Right cardiac atrium (tissue), 5 donors: Measurements from ENCODE around the gene DAPK1. TPM values are rescaled to one million over a fixed set of nuclear protein-coding genes. Genes with fewer than 3 reads are reported as not detected.
A peak's percentile ranks its signal among the peaks of the same experiment; 100 is the strongest.

Experiments
- ATAC-seq, 2 donors: fragments of 200-7000 bp; cut with Tn5 transposase; one replicate each; pipeline versions ENCODE4 v1.8.0 to v1.9.1; 2020; ENCODE audit warnings: moderate library complexity in 2 of 2, mild to moderate bottlenecking in 1 of 2
- DNase-seq, 3 donors: peaks; one replicate each; pipeline ENCODE4 v3.0.0-alpha.2; 2020
- H3K27ac ChIP-seq: one replicate; pipeline ENCODE4 v1.5.1; 2013; ENCODE audit warnings: mild to moderate bottlenecking, low read length, control low read depth, moderate library complexity
- H3K27me3 ChIP-seq: one replicate; pipeline ENCODE4 v1.6.1; 2013; ENCODE audit not compliant: control insufficient read depth, insufficient read depth
- H3K4me1 ChIP-seq: one replicate; pipeline ENCODE4 v1.6.1; 2013; ENCODE audit warnings: low read length; ENCODE audit not compliant: control insufficient read depth, insufficient read depth
- H3K4me3 ChIP-seq: one replicate; pipeline ENCODE4 v1.5.1; 2013; ENCODE audit warnings: low read length, control low read depth
- H3K9me3 ChIP-seq: one replicate; pipeline ENCODE4 v1.6.1; 2013; ENCODE audit warnings: low read length; ENCODE audit not compliant: control insufficient read depth
- WGBS: extraction: QIAGEN DNeasy Blood & Tissue Kit; methylation state at CpG from one replicate; pipeline ENCODE4 v1.1.7; 2013; 5-methylcytosine and 5-hydroxymethylcytosine counted together
- intact Hi-C, 4 donors: fragments of 100-400 bp; cut with DNase I; formaldehyde crosslinking; loops; one replicate each; pipeline versions ENCODE4 v1.11.0 to v1.14.0; 2022 to 2023
- polyA plus RNA-seq: library from polyadenylated mRNA; stranded (reverse); fragments of 200-250 nt; gene quantifications from one replicate; pipeline ENCODE4 v1.2.3, GENCODE V29; 2013
- total RNA-seq, 4 donors: library from RNA; stranded (reverse); fragmentation: NEBNext Ultra II Directional; extraction: Animal tissue kit (Norgen Biotek cat#: 25700); gene quantifications; one replicate each; pipeline ENCODE4 v1.2.1, GENCODE V29; 2021
- donor health status: healthy with polysubstance abuse.
- donor health status: DM: no; HTN: yes; CAD: no.
- donor health status: DM: no; HTN: no; CAD: no.
- donor health status: DM: no; HTN: yes; CAD: no; lungs with severe emphysema.
- donor health status: DM: yes; HTN: yes; CAD: no.

The DAPK1 gene
- total and polyA plus RNA-seq, 5 donors: 5.2 to 20.1 (median 18.5) TPM

- H3K27me3 ChIP-seq: no peaks in the 10 kb centered on the region
- no peak overlapping the region for H3K27ac ChIP-seq
- ATAC-seq (no peak), DNase-seq (no peak)
- no peak overlapping the region for H3K4me3 ChIP-seq
- H3K4me1 ChIP-seq: no peaks in the 10 kb centered on the region
- 35% methylated on average over 2 of the region's 2 CpGs for WGBS
- intact Hi-C loops: no loop called here
- H3K9me3 ChIP-seq: no peaks in the 10 kb centered on the region
Observed at GRCh38 chr9:87475463-87475862, 22.2 kb upstream of the DAPK1 start.

GRCh38 chr9:87478226-87478992, 19.3 kb upstream of the DAPK1 start:
- intact Hi-C loops: no loop called here
- no peak overlapping the region for H3K4me3 ChIP-seq
- H3K4me1 ChIP-seq: no peaks in the 10 kb centered on the region
- DNase-seq: peak; percentile 18 to 65 (median 53)
- WGBS: 92% methylated on average over 7 of the region's 7 CpGs
- no peak overlapping the region for H3K27ac ChIP-seq
- no peaks in the 10 kb centered on the region for H3K9me3 ChIP-seq
- no peak for ATAC-seq
- H3K27me3 ChIP-seq: no peaks in the 10 kb centered on the region

GRCh38 chr9:87479801-87480201, 17.9 kb upstream of the DAPK1 start:
- Histone ChIP-seq H3K27me3 (no peaks in the 10 kb centered on the region), H3K4me1 (no peaks in the 10 kb centered on the region), H3K27ac (no peak overlapping the region), H3K9me3 (no peaks in the 10 kb centered on the region), H3K4me3 (no peak overlapping the region)
- peak; percentile 41 to 50 for ATAC-seq
- intact Hi-C loops: loop anchor here in 1 of 4 donors (10.0 kb wide), 1 partner anchor 115 kb away; no protein-coding TSS in a partner anchor
- WGBS: 84% methylated on average over 4 of the region's 4 CpGs
- DNase-seq: peak in 2 of 3 donors; percentile 30 to 58

GRCh38 chr9:87481890-87482855, 15.5 kb upstream of the DAPK1 start:
- Histone ChIP-seq H3K27me3 (no peaks in the 10 kb centered on the region), H3K4me3 (no peak overlapping the region), H3K9me3 (no peaks in the 10 kb centered on the region), H3K27ac (no peak overlapping the region), H3K4me1 (no peaks in the 10 kb centered on the region)
- intact Hi-C loops: loop anchor here in 1 of 4 donors (10.0 kb wide), 1 partner anchor 117 kb away; no protein-coding TSS in a partner anchor
- ATAC-seq: no peak
- DNase-seq: no peak
- 89% methylated on average over 4 of the region's 4 CpGs for WGBS

DNA sequence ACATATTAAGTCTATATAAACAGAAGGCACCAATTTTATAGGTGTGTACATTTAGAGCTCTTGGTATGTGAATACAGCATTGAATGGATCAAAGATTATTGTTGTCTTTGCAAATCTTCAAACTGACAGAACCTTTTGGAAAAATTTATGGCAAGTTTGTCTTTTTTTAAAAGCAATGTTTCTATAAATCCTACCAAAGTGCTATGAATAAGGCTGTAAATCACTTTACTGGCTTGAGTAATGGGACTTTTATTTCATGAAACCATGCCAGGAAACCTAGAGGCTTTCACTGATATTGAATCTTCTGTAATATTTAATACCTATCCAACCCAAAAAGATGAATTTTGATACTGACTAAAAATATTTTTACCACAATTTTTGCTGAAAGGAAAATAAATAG, 7.4 kb upstream of the DAPK1 start:
- intact Hi-C loops: loop anchor here in 3 of 4 donors (10.0 kb wide), 4 partner anchors 145 to 1075 kb away; no protein-coding TSS in a partner anchor
- ATAC-seq (no peak), DNase-seq (no peak)
- H3K9me3 ChIP-seq: no peaks in the 10 kb centered on the region
- H3K27me3 ChIP-seq: no peaks in the 10 kb centered on the region
- H3K27ac ChIP-seq: no peak overlapping the region
- H3K4me3 ChIP-seq: no peak overlapping the region
- no peaks in the 10 kb centered on the region for H3K4me1 ChIP-seq

GRCh38 chr9:87490907-87491306, 6.8 kb upstream of the DAPK1 start:
- Histone ChIP-seq H3K27ac (no peak overlapping the region), H3K9me3 (no peaks in the 10 kb centered on the region), H3K4me3 (no peak overlapping the region), H3K4me1 (no peaks in the 10 kb centered on the region), H3K27me3 (no peaks in the 10 kb centered on the region)
- DNase-seq: no peak
- no peak for ATAC-seq
- intact Hi-C loops: loop anchor here in 3 of 4 donors (10.0 kb wide), 4 partner anchors 144 to 1076 kb away; no protein-coding TSS in a partner anchor

- H3K27me3 ChIP-seq: no peaks in the 10 kb centered on the region
- intact Hi-C loops: loop anchor here in 3 of 4 donors (10.0 kb wide), 4 partner anchors 143 to 1077 kb away; no protein-coding TSS in a partner anchor
Observed at GRCh38 chr9:87491523-87491922, 6.1 kb upstream of the DAPK1 start.

GRCh38 chr9:87492642-87493041, 5.0 kb upstream of the DAPK1 start:
- 47% methylated on average over 3 of the region's 3 CpGs for WGBS
- ATAC-seq (no peak), DNase-seq (no peak)
- Histone ChIP-seq H3K9me3 (no peaks in the 10 kb centered on the region), H3K4me1 (no peaks in the 10 kb centered on the region), H3K27ac (no peak overlapping the region), H3K4me3 (no peak overlapping the region), H3K27me3 (no peaks in the 10 kb centered on the region)
- intact Hi-C loops: loop anchor here in 3 of 4 donors (10.0 kb wide), 4 partner anchors 142 to 1078 kb away; no protein-coding TSS in a partner anchor

More at GRCh38 chr9:87491523-87491922, 6.1 kb upstream of the DAPK1 start:
- H3K27ac ChIP-seq: no peak overlapping the region
- WGBS: 59% methylated on average over 3 of the region's 3 CpGs
- no peak for DNase-seq
- no peaks in the 10 kb centered on the region for H3K9me3 ChIP-seq
- H3K4me3 ChIP-seq: no peak overlapping the region
- no peak for ATAC-seq
- no peaks in the 10 kb centered on the region for H3K4me1 ChIP-seq

- Histone ChIP-seq H3K4me1 (no peaks in the 10 kb centered on the region), H3K27ac (no peak overlapping the region), H3K9me3 (no peaks in the 10 kb centered on the region), H3K27me3 (no peaks in the 10 kb centered on the region), H3K4me3 (no peak overlapping the region)
- WGBS: 29% methylated on average over 2 of the region's 2 CpGs
- no peak for ATAC-seq
- DNase-seq: no peak
- intact Hi-C loops: loop anchor here in 3 of 4 donors (10.0 kb wide), 4 partner anchors 140 to 1080 kb away; no protein-coding TSS in a partner anchor
Observed at GRCh38 chr9:87494970-87495471, 2.6 kb upstream of the DAPK1 start.

- no peak overlapping the region for H3K27ac ChIP-seq
- H3K9me3 ChIP-seq: no peaks in the 10 kb centered on the region
- no peak for ATAC-seq
- intact Hi-C loops: loop anchor here in 3 of 4 donors (10.0 kb wide), 4 partner anchors 138 to 1082 kb away; no protein-coding TSS in a partner anchor
- no peak for DNase-seq
- 22% methylated on average over 15 of the region's 15 CpGs for WGBS
- H3K4me1 ChIP-seq: peaks cover 3% of the 10 kb centered on the region
- no peaks in the 10 kb centered on the region for H3K27me3 ChIP-seq
- peak overlapping the region; percentile 75 for H3K4me3 ChIP-seq
Observed at GRCh38 chr9:87497080-87497603, 525 bp upstream of the DAPK1 start.
